KMS-11 (cell line): Measurements from ENCODE around the gene TM9SF3.
A peak's percentile ranks its signal among the peaks of the same experiment; 100 is the strongest.

Experiments
- H2AFZ ChIP-seq: fragments of 200-600 bp; sonication (generic); 2 replicates; pipeline ENCODE4 v1.6.1; 2016; ENCODE audit warnings: antibody characterized with exemption, mixed run types, low read depth
- H3K27ac ChIP-seq: fragments of 200-600 bp; sonication (generic); 2 replicates; pipeline ENCODE4 v1.6.1; 2016; ENCODE audit warnings: mild to moderate bottlenecking, mixed run types
- H3K27me3 ChIP-seq: fragments of 200-600 bp; sonication (generic); 2 replicates; pipeline ENCODE4 v1.6.1; 2017; ENCODE audit warnings: mild to moderate bottlenecking, low read depth, mixed run types, moderate library complexity; ENCODE audit not compliant: insufficient read depth
- H3K36me3 ChIP-seq: fragments of 200-600 bp; sonication (generic); 2 replicates; pipeline ENCODE4 v1.6.1; 2017; ENCODE audit warnings: mild to moderate bottlenecking, mixed run types; ENCODE audit not compliant: insufficient read depth
- H3K4me1 ChIP-seq: fragments of 200-600 bp; sonication (generic); 2 replicates; pipeline ENCODE4 v1.6.1; 2016; ENCODE audit warnings: mild to moderate bottlenecking, low read depth, mixed run types; ENCODE audit not compliant: poor library complexity, severe bottlenecking
- H3K4me2 ChIP-seq: fragments of 200-600 bp; sonication (generic); 2 replicates; pipeline ENCODE4 v1.7.0; 2016; ENCODE audit warnings: mild to moderate bottlenecking, mixed run types
- H3K4me3 ChIP-seq: fragments of 200-600 bp; sonication (generic); IDR thresholded peaks from 2 replicates; pipeline ENCODE4 v1.6.1; 2017; ENCODE audit warnings: low read depth, low read length, mixed read lengths; ENCODE audit not compliant: insufficient read depth
- H3K79me2 ChIP-seq: fragments of 200-600 bp; sonication (generic); 2 replicates; pipeline ENCODE4 v1.6.1; 2016; ENCODE audit warnings: low read depth, mixed run types; ENCODE audit not compliant: insufficient read depth
- H3K9ac ChIP-seq: fragments of 200-600 bp; sonication (generic); 2 replicates; pipeline ENCODE4 v1.6.1; 2016; ENCODE audit warnings: mild to moderate bottlenecking, mixed run types
- H4K20me1 ChIP-seq: fragments of 200-600 bp; sonication (generic); 2 replicates; pipeline ENCODE4 v1.6.1; 2016; ENCODE audit warnings: mild to moderate bottlenecking, mixed run types; ENCODE audit not compliant: insufficient read depth
- CTCF ChIP-seq: fragments of 200-600 bp; sonication (generic); conservative IDR thresholded peaks from 2 replicates; pipeline ENCODE4 v1.6.1; 2017; ENCODE audit warnings: low read depth, mild to moderate bottlenecking, antibody characterized with exemption, low read length, moderate library complexity, mixed read lengths

Gene TM9SF3

GRCh38 chr10:96512524-96513304 lies 74.1 kb downstream of the TM9SF3 start:
- Histone ChIP-seq H3K9ac (peak overlapping the region; percentile 40; the same call in 1 of the 2 replicates), H2AFZ (peak overlapping the region; percentile 56), H3K36me3 (no peaks in the 10 kb centered on the region), H3K4me3 (no peak overlapping the region), H3K27ac (no peak overlapping the region), H3K4me2 (peak overlapping the region; percentile 74), H3K27me3 (no peaks in the 10 kb centered on the region), H3K79me2 (no peaks in the 10 kb centered on the region), H4K20me1 (no peaks in the 10 kb centered on the region), H3K4me1 (peaks cover 9% of the 10 kb centered on the region)
- TF ChIP-seq CTCF: no peak

DNA sequence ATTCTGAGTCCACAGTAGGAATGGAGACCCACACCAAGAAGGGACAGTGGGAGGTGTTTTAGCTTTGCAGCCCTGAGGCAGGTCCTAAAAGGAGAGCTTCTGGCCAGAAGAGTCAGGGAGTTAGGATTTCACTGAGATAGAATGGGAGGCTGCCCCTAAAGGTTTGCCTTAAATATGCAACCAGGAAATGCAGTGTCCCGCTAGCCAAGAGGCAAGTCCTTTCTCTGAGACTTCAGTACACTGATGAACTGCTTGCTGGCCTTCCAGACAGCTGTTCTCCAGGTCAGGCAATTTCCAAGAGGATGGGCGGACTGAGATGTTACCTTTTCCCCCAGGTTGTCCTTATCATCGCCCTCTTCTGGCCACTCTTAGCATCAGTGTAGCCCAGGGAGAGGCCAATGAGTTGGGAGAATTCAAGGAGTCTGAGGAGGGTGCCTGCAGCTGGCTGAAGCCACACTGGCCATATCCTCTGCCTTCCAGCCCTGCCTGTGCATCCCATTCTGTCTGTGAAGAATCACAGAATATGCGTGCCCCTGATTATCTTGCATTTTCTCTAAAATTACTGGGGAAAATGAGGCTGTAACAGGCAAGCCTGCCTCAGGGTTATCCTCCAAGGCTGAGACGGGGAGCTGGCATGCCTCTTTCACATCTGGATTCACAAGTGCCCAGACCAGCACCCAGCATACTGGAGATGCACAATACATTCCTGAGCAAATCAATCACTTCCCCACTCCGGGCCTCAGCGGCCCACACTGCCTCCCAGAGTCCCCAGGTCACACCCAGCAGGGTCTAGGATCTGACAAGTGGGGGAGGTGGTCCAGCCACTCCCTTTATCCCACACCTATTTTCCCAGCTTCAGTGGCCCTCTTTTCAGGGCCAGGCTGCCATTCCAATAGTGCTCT lies 75.5 kb downstream of the TM9SF3 start:
- Histone ChIP-seq H3K79me2 (no peaks in the 10 kb centered on the region), H3K4me1 (peaks cover 9% of the 10 kb centered on the region), H3K4me3 (no peak overlapping the region), H4K20me1 (no peaks in the 10 kb centered on the region), H3K36me3 (no peaks in the 10 kb centered on the region), H2AFZ (no peak overlapping the region), H3K27me3 (no peaks in the 10 kb centered on the region), H3K4me2 (no peak overlapping the region), H3K9ac (no peak overlapping the region), H3K27ac (no peak overlapping the region)
- TF ChIP-seq CTCF: peak; percentile 71

GRCh38 chr10:96509017-96509641 lies 77.7 kb downstream of the TM9SF3 start:
- no peaks in the 10 kb centered on the region for H3K79me2 ChIP-seq
- no peak overlapping the region for H3K4me3 ChIP-seq
- H3K36me3 ChIP-seq: no peaks in the 10 kb centered on the region
- H3K9ac ChIP-seq: no peak overlapping the region
- H2AFZ ChIP-seq: no peak overlapping the region
- H3K27ac ChIP-seq: no peak overlapping the region
- no peak overlapping the region for H3K4me2 ChIP-seq
- no peaks in the 10 kb centered on the region for H4K20me1 ChIP-seq
- no peak for TF ChIP-seq CTCF
- H3K4me1 ChIP-seq: no peaks in the 10 kb centered on the region
- no peaks in the 10 kb centered on the region for H3K27me3 ChIP-seq

DNA sequence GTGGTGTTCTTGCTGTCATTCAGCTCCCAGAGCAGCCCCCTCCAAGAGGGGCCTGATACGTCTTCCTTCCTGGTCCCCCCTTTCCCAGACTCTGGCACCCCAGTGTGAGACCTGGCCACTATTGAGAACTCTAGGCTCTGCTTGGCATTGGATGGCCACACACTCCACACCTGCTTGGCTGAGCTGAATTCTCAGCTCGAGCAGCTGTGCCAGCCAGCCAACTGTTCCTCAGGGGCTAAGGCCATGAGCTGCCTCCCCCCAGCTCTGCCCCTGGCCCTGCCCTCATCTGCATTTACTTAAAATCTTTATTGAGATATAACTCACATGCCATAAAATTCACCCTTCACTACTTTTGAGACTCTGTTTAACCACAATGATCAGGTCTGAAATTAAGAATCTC lies 79.8 kb downstream of the TM9SF3 start:
- Histone ChIP-seq H3K27me3 (no peaks in the 10 kb centered on the region), H3K4me1 (no peaks in the 10 kb centered on the region), H3K79me2 (no peaks in the 10 kb centered on the region), H3K4me3 (no peak overlapping the region), H3K36me3 (no peaks in the 10 kb centered on the region), H3K9ac (no peak overlapping the region), H2AFZ (no peak overlapping the region), H4K20me1 (no peaks in the 10 kb centered on the region), H3K27ac (no peak overlapping the region), H3K4me2 (no peak overlapping the region)
- TF ChIP-seq CTCF: no peak
